ENCODE results near the gene MYO1G.
"Not testable (repeated sequence)": the region's sequence is repeated elsewhere in the genome, so short reads cannot be mapped to it uniquely, and the experiment has no call there.

Gene MYO1G

DNA sequence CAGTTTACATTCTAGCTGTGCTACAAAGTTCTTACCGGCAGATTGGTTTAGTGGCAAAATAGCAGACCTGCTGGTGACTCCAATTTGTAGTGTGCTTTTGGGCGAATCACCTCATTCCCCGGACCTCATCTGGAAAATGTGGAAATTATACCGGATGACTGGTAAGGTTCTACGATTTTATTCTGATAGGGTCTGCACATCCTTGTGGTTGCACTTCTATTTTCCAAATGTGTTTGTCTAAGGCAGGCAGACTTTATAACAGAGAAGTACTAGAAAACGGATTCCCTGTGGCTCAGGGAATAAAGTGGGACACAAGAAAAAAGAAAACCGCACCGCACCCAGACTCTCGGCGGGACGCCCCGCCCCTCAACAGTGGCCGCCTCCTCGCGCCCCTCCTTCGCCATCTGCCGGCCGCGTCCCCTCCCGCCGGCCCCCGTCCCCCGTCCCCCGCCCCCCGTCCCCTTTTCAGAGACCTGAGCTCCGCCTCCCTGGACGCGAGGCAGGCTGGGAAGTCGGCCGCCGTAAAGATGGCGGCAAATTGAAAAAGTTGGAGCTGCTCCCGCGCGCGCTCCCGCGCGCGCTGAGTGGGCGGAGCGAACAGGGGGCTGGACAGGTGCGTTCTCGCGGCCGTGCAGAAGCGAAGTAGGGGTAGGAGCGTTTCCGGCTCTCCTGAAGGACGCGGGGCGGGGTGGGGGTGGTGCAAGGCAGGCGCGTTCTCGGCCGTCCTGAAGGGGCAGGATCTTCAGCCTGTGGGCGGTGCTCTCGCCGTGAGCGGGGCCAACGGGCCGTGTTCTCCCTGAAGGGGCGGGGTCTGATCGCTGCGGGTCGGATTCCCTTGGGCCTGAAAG lies 20.7 kb upstream of the MYO1G start:
- peaks cover 15% of the 10 kb centered on the region for H3K4me1 ChIP-seq (ENCODE audit: control insufficient read depth, insufficient read depth, low read length, unreplicated experiment)
- H3K27ac ChIP-seq (ENCODE audit: low read depth, low read length): peak overlapping the region; percentile 69
- H2AFZ ChIP-seq (ENCODE audit: low read length, unreplicated experiment): peak overlapping the region; percentile 96
- H3K27me3 ChIP-seq (ENCODE audit: insufficient read depth, low read length): no peaks in the 10 kb centered on the region
- peaks cover 31% of the 10 kb centered on the region for H3K79me2 ChIP-seq (ENCODE audit: control insufficient read depth, insufficient read depth, low read length, unreplicated experiment)
- no peaks in the 10 kb centered on the region; the same call in 1 of the 2 replicates for H3K36me3 ChIP-seq (ENCODE audit: insufficient read depth, low read length)
- H3K4me3 ChIP-seq (ENCODE audit: low read depth, low read length): peak overlapping the region; percentile 93

DNA sequence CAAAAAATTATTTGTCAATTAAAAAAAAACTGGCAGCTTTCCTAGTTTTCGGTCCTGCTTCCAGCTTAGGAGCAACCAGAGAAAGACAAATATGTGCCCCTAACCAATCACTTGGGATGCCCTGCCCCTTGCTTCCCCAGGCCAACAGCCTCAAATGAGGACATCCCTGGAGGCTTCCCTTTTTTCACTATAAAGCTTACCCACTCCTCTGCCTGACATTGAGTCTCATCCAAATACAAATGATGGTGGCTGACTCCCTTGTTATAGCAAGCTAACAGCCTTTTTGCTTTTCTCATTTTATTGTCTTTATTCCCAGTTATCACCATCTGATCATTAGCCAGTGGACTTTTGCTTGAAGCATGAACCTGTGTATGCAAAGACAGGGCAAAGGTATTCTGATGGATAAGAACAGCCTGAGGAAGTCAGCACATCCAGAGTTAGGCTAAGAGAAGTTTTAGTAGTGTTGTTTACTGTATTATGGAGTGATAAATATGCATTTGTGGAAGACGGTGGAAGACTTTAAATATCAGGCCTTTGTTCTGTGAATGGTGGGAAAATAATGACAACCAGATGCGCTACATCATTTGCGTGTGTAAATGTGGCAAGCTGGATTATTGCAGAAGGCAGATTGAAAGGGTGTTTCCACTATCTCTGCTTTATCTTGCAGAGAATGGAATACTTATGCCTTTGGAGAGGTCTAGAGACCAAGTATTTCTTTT lies 19.5 kb upstream of the MYO1G start:
- peaks cover 30% of the 10 kb centered on the region for H3K79me2 ChIP-seq (ENCODE audit: control insufficient read depth, insufficient read depth, low read length, unreplicated experiment)
- H3K27ac ChIP-seq (ENCODE audit: low read depth, low read length): no peak overlapping the region
- H3K27me3 ChIP-seq (ENCODE audit: insufficient read depth, low read length): no peaks in the 10 kb centered on the region
- peaks cover 15% of the 10 kb centered on the region for H3K4me1 ChIP-seq (ENCODE audit: control insufficient read depth, insufficient read depth, low read length, unreplicated experiment)
- H3K4me3 ChIP-seq (ENCODE audit: low read depth, low read length): peak overlapping the region; percentile 93
- H3K36me3 ChIP-seq (ENCODE audit: insufficient read depth, low read length): no peaks in the 10 kb centered on the region; the same call in 1 of the 2 replicates
- H2AFZ ChIP-seq (ENCODE audit: low read length, unreplicated experiment): peak overlapping the region; percentile 80

- H3K36me3 ChIP-seq (ENCODE audit: insufficient read depth, low read length): no peaks in the 10 kb centered on the region
- no peak overlapping the region for H3K4me3 ChIP-seq (ENCODE audit: low read depth, low read length)
- H3K27me3 ChIP-seq (ENCODE audit: insufficient read depth, low read length): no peaks in the 10 kb centered on the region
- H3K79me2 ChIP-seq (ENCODE audit: control insufficient read depth, insufficient read depth, low read length, unreplicated experiment): peaks cover 5% of the 10 kb centered on the region
- no peak overlapping the region for H3K27ac ChIP-seq (ENCODE audit: low read depth, low read length)
- H3K4me1 ChIP-seq (ENCODE audit: control insufficient read depth, insufficient read depth, low read length, unreplicated experiment): peaks cover 6% of the 10 kb centered on the region
- H2AFZ ChIP-seq (ENCODE audit: low read length, unreplicated experiment): no peak overlapping the region
Observed at GRCh38 chr7:44995555-44996493, 17.0 kb upstream of the MYO1G start.

GRCh38 chr7:44994877-44995554 lies 16.2 kb upstream of the MYO1G start:
- Histone ChIP-seq H3K36me3 (ENCODE audit: insufficient read depth, low read length) (no peaks in the 10 kb centered on the region), H2AFZ (ENCODE audit: low read length, unreplicated experiment) (no peak overlapping the region), H3K79me2 (ENCODE audit: control insufficient read depth, insufficient read depth, low read length, unreplicated experiment) (no peaks in the 10 kb centered on the region), H3K4me3 (ENCODE audit: low read depth, low read length) (no peak overlapping the region), H3K4me1 (ENCODE audit: control insufficient read depth, insufficient read depth, low read length, unreplicated experiment) (peaks cover 13% of the 10 kb centered on the region), H3K27ac (ENCODE audit: low read depth, low read length) (no peak overlapping the region), H3K27me3 (ENCODE audit: insufficient read depth, low read length) (no peaks in the 10 kb centered on the region)

GRCh38 chr7:44992004-44992795 lies 13.4 kb upstream of the MYO1G start:
- not testable (repeated sequence) for H2AFZ ChIP-seq (ENCODE audit: low read length, unreplicated experiment); H3K79me2 ChIP-seq (ENCODE audit: control insufficient read depth, insufficient read depth, low read length, unreplicated experiment); H3K27ac ChIP-seq (ENCODE audit: low read depth, low read length); H3K27me3 ChIP-seq (ENCODE audit: insufficient read depth, low read length); H3K36me3 ChIP-seq (ENCODE audit: insufficient read depth, low read length); H3K4me3 ChIP-seq (ENCODE audit: low read depth, low read length)
- peaks cover 24% of the 10 kb centered on the region for H3K4me1 ChIP-seq (ENCODE audit: control insufficient read depth, insufficient read depth, low read length, unreplicated experiment)

DNA sequence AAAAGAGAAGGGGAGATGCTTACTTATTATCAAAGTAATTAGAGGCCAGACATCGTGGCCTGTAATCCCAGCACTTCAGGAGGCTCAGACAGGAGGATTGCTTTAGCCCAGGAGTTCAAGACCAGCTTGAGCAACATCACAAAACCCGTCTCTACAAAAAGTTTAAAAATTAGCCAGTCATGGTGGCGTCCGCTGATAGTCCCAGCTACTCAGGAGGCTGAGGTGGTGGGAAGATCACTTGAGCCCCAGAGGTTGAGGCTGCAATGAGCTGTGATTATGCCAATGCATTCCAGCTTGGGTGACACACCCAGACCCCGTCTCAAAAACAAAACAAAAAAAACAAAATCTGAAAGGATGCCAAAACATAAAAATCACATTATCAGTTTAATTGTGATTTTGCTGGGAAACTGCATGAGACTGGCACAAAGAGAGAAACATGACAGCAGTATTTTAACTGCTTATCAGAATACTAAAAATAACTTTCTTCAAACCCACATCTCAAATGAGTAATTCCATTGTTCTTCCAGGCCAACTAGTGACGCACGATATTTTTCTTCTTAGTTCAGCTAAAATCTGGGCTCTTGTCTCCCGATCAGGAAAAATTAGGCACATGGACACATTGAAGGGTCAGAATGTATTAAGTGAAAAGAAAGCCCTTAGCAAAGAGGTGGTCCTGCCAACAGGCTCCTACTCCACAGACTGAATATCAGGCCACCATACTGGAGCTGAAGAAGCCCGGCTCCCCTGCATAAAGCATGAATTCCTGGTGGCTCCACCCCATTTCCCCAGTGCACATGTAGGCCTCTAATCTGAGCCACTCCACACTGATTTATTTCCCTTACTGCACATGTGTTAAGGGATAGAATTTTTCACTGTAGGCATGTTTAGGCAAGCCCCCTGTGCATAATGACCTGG lies 11.6 kb upstream of the MYO1G start:
- Histone ChIP-seq H3K4me1 (ENCODE audit: control insufficient read depth, insufficient read depth, low read length, unreplicated experiment) (peaks cover 24% of the 10 kb centered on the region), H2AFZ (ENCODE audit: low read length, unreplicated experiment) (no peak overlapping the region), H3K27me3 (ENCODE audit: insufficient read depth, low read length) (no peaks in the 10 kb centered on the region), H3K79me2 (ENCODE audit: control insufficient read depth, insufficient read depth, low read length, unreplicated experiment) (peaks cover 14% of the 10 kb centered on the region), H3K4me3 (ENCODE audit: low read depth, low read length) (no peak overlapping the region), H3K27ac (ENCODE audit: low read depth, low read length) (peak overlapping the region; percentile 69), H3K36me3 (ENCODE audit: insufficient read depth, low read length) (peaks cover under 1% of the 10 kb centered on the region; the same call in 1 of the 2 replicates)

GRCh38 chr7:44989132-44989531 lies 10.3 kb upstream of the MYO1G start:
- Histone ChIP-seq H3K4me1 (ENCODE audit: control insufficient read depth, insufficient read depth, low read length, unreplicated experiment) (peaks cover 36% of the 10 kb centered on the region), H3K4me3 (ENCODE audit: low read depth, low read length) (no peak overlapping the region), H3K36me3 (ENCODE audit: insufficient read depth, low read length) (peaks cover 13% of the 10 kb centered on the region), H3K27ac (ENCODE audit: low read depth, low read length) (no peak overlapping the region), H2AFZ (ENCODE audit: low read length, unreplicated experiment) (no peak overlapping the region), H3K27me3 (ENCODE audit: insufficient read depth, low read length) (no peaks in the 10 kb centered on the region), H3K79me2 (ENCODE audit: control insufficient read depth, insufficient read depth, low read length, unreplicated experiment) (peaks cover 26% of the 10 kb centered on the region)

DNA sequence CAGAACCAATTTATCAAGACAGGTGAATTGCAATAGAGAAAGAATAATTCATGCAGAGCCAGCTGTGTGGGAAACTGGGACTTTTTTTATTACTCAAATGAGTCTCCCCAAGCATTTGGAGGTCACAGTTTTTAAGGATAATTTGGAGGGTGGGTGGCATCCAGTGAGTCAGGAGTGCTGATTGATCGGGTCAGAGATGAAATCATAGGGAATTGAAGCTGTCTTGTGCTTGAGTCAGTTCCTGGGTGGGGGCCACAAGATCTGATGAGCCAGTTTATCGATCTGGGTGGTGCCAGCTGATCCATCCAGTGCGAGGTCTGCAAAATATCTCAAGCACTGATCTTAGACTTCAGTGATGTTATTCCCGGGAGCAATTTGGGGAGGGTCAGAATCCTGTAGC lies 9.9 kb upstream of the MYO1G start:
- no peak overlapping the region for H3K27ac ChIP-seq (ENCODE audit: low read depth, low read length)
- H3K79me2 ChIP-seq (ENCODE audit: control insufficient read depth, insufficient read depth, low read length, unreplicated experiment): peaks cover 30% of the 10 kb centered on the region
- no peak overlapping the region for H2AFZ ChIP-seq (ENCODE audit: low read length, unreplicated experiment)
- peaks cover 17% of the 10 kb centered on the region for H3K36me3 ChIP-seq (ENCODE audit: insufficient read depth, low read length)
- H3K4me1 ChIP-seq (ENCODE audit: control insufficient read depth, insufficient read depth, low read length, unreplicated experiment): peaks cover 40% of the 10 kb centered on the region
- H3K4me3 ChIP-seq (ENCODE audit: low read depth, low read length): no peak overlapping the region
- H3K27me3 ChIP-seq (ENCODE audit: insufficient read depth, low read length): no peaks in the 10 kb centered on the region

- no peaks in the 10 kb centered on the region for H3K27me3 ChIP-seq (ENCODE audit: insufficient read depth, low read length)
- H3K79me2 ChIP-seq (ENCODE audit: control insufficient read depth, insufficient read depth, low read length, unreplicated experiment): peaks cover 36% of the 10 kb centered on the region
- no peak overlapping the region for H2AFZ ChIP-seq (ENCODE audit: low read length, unreplicated experiment)
- H3K4me3 ChIP-seq (ENCODE audit: low read depth, low read length): 0 out of 2 replicates have a peak overlapping the region, but pooled peaks have one; percentile 84
- H3K36me3 ChIP-seq (ENCODE audit: insufficient read depth, low read length): peaks cover 22% of the 10 kb centered on the region
- peaks cover 48% of the 10 kb centered on the region for H3K4me1 ChIP-seq (ENCODE audit: control insufficient read depth, insufficient read depth, low read length, unreplicated experiment)
- no peak overlapping the region for H3K27ac ChIP-seq (ENCODE audit: low read depth, low read length)
Observed at GRCh38 chr7:44987996-44988395, 9.2 kb upstream of the MYO1G start.
